CD1c-positive myeloid dendritic cell (primary cell): ENCODE data around the gene USP6.
A peak's percentile ranks its signal among the peaks of the same experiment; 100 is the strongest.
"Not testable (repeated sequence)": the region's sequence is repeated elsewhere in the genome, so short reads cannot be mapped to it uniquely, and the experiment has no call there.

Source experiments
- DNase-seq: peaks from one replicate; pipeline ENCODE4 v3.0.0-alpha.2; 2016; ENCODE audit errors: extremely low spot score

The USP6 gene

DNA sequence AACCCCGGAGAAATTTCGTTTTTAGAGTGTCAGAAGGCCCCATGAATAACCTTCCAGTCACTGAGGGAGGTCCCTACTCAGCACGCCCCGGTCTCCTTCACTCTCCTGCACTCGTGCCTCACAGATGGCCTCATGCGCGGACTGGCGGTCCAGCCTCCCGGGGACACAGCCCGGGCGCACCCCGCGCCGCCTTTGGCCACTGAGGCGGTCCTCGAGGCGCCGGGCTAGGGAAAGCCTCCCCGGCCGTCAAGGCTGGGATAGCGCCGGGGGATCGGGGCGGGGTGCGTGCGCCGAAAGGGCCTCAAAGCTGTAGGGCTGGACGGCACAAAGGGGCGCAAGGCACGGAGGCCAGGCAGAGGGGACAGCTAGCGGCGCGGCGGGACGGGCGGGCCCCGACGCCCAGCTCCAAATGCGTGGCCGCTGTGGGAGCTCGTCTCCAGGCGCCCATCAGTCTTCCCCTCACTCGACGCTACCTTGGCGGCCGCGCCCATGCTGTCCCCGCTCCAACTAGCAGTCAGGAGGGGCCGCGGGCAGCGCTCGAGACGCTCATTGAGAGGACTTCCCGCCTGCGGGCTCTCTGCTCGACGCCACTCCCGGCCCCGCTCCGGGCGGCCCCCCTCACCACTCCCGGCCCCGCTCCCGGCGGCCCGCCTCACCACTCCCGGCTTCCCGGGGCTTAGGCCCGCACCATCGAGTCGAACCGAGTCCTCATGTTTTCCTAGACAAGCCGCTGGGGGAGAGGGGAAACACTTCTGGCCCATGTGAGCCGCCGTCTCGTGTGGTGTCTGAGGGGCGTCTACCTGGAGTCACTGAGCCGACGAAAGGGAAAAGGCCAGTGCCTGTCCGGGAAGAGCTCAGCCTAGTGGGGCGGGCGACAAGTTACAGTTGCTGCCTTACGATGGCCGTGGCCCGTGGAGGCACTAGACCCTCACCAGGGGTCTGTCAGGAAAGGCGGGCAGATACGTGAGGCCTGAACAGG, at the start of gene USP6:
Gene USP6, plus strand, starts transcription at position 360 of the 979 bp plus-strand sequence. CDS start 14,336 bp downstream, outside the sequence.
- DNase-seq: no peak

DNA sequence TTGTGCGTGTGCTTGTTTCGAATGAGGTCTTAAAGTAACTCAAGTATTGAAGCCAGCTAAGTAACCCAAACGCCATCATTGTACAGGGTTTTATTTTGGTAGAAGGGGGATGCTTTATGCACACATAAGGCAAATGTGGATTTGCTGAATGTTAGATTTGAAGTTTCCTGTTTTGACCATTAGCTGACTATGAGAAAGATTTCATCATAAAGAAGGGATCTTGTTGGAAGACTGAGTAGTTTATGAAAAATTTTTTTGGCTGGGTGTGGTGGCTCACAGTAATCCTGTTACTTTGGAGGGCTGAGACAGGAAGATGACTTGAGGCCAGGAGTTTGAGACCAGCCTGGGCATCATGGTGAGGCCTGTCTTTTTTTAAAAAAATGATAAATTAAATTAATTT, 47.6 kb upstream of the USP6 start:
- no peak for DNase-seq

DNA sequence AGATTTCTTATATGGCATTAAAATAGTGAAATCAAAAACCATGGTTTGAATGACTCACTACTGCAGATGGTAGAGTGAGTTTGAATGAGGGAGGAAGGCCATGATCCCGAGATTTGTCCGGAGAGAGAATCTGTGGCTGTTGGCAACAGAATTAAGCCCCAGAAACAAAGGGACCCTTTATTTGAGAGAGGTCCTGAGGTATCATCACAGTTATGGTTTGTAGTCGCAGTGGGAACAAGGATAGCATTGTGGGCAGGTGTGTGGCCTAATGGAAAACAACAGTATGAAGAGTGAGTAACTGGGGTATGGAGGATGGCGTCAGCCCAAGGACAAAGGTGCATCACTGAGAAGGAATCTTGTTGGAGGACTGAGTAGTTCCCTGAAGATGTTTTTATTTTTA, 46.1 kb upstream of the USP6 start:
- no peak for DNase-seq

- not testable (repeated sequence) for DNase-seq
These were observed 40.4 kb upstream of the USP6 start for GRCh38 chr17:5075472-5075871.

GRCh38 chr17:5077275-5077674, 38.6 kb upstream of the USP6 start:
- DNase-seq: not testable (repeated sequence)

- no peak for DNase-seq
These were observed 38.1 kb upstream of the USP6 start for GRCh38 chr17:5077781-5078105.

DNA sequence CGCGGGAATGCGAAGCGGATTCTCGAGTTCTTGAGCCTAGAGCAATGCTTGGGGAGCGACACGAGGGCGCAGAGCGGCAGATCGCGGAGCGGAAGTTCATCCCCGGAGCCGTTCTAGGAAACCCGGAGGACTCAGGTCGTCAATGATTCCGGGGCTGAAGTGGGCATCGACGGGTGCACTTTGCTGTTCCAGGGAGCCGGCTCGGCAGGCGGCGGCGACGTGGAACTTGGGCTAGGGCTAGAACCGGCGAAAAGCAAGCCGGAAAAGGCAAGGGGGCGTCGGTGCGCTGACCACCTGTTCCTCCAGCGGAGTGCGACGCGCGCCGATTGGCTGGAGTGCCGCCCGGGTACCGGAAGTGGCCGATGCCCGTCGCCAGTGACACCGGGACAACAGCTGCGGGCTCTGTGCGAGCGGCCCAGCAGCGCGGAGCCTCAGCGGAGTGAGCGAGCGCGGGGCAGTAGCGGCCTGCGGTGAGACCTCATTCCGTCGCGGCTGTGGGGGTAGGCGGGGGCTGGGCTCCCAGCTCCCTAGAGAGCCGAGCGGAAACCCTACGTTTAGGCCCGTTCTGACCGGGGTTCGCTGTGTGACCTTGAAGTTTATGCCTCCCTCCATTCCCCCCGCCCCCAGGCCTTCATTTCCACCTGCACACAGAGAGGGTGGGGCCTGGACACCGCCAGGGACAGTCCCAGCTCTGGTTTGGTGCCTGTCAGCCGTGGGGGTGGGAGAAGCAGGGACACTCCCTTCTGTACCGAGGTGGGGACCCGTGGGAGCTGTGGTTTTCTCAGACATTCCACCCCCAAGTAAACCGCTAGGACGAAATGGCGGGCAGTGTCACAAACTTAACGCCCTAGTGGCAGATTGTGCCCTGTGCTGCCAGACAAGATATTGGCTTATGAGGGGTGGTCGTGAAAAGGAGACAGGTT, 37.5 kb upstream of the USP6 start, which contains the start of gene ZFP3:
Gene ZFP3, plus strand, starts transcription at position 362 of the 923 bp plus-strand sequence. CDS start 13,038 bp downstream, outside the sequence.
- DNase-seq: peak; percentile 87

- DNase-seq: no peak
These were observed 35.2 kb upstream of the USP6 start for GRCh38 chr17:5080591-5080990.

DNA sequence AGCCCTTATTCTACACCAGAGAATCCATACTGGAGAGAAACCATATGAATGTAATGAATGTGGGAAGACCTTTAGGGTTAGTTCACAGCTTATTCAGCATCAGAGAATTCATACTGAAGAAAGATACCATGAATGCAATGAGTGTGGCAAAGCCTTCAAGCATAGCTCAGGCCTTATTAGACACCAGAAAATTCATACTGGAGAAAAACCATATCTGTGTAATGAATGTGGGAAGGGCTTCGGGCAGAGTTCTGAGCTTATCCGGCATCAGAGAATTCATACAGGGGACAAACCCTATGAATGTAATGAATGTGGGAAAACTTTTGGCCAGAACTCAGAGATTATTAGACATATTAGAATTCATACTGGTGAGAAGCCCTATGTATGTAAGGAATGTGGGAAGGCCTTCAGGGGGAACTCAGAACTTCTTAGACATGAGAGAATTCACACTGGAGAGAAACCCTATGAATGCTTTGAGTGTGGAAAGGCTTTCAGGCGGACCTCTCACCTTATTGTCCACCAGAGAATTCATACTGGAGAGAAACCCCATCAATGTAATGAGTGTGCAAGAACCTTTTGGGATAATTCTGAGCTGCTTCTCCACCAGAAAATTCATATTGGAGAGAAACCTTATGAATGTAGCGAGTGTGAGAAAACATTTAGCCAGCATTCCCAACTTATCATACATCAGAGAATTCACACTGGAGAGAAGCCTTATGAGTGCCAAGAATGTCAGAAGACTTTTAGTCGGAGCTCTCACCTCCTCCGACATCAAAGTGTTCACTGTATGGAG, 23.4 kb upstream of the USP6 start:
- DNase-seq: no peak

DNA sequence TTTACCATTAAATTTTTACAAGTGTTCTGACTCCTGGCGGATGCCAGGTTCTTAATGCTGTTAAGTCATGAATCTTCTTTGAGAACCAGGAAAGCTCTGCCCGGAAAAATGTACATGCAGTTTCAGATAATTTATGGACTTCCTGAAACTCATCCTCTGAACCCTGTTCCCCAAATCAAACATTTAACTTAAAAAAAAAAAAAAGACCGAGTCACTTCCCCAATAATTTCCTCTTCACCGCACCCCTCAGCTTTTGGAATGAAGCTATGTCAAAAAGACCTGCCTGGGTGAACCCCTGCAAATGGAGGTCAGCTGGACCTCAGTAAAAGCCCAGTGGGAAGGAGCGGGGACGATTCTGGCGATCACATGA, 19.1 kb upstream of the USP6 start:
- DNase-seq: peak; percentile 41

DNA sequence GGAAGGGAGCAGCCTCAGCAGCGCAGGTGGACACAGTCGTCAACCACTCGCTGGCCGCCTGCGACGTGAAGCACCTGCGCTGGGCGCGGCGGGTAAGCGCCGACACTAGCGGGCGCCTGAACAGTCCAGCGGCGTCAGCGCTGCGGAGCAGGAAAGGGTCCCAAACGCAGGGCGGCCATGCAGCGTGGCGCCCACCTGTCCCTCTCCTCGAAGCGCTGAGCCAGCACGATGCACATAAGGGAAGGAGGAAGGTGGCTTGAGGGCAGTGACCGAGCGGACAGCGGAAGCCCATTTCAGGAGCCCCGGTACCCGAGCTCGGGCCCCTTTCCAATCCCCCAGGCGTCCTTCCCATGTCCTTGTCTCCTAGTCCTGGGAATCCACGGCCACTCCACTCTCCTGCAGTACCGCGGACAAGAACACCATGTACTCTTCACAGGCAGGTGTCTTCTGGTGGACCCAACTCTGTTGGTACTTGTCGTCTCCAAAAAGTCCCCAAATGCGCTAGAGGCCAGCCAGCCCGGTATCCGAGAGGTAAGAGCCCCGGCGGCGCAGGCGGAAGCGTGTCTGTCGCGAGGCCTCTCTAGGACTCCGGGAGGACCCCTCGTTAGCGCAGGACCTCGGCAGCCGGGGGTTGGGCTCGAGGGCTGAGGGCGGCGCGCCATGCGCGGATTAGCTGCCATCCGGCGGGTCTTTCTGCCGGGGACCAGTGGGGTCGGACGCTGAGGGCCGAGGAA, 18.6 kb upstream of the USP6 start:
- DNase-seq: peak; percentile 18

DNA sequence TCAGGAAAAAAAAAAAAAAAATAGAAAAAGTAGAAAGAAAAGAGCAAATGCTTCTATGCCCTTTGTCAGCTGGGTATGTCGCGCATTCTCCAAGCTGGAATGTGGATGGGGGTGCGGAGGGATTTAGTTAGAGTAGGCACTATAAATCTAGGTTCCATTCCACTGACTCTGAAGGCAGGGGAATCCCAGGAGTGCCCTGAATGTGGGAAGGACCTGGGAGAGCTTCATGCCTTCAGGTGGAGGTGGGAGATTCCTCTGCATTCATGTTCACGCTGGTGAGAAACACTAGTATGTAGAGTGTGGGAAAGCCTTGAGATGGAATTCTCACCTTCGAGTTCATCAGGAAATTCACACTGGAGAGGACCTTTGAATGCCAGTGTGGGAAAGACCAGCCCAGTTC, 16.6 kb upstream of the USP6 start:
- no peak for DNase-seq

DNA sequence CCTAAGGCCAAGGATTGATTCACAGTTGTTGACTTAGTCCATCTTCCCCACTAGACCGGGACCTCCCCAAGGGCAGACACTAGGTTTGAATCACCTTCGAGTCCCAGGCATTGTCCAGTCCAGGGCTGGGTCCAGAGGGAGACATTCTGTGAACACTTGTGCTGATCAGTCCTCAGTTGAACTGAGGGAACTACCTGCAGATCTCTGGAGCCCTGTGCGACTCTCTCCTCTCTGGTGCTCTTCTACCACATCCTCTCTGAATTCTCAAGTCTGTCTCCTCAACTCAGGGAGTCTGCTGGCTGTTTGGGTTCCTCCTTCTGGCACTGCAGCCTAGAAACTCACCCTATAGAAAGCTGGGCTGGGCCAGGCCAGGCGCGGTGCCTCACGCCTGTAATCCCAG, 15.0 kb upstream of the USP6 start:
- DNase-seq: no peak

GRCh38 chr17:5110816-5111215, 5.0 kb upstream of the USP6 start:
- peak; percentile 63 for DNase-seq

- peak; percentile 98 for DNase-seq
These were observed 4.2 kb upstream of the USP6 start, which contains the start of gene ZNF232 for GRCh38 chr17:5111402-5112204. TSS of gene ZNF232 (minus strand) at chr17:5111878. CDS start at chr17:5111822, 56 bp downstream.

DNA sequence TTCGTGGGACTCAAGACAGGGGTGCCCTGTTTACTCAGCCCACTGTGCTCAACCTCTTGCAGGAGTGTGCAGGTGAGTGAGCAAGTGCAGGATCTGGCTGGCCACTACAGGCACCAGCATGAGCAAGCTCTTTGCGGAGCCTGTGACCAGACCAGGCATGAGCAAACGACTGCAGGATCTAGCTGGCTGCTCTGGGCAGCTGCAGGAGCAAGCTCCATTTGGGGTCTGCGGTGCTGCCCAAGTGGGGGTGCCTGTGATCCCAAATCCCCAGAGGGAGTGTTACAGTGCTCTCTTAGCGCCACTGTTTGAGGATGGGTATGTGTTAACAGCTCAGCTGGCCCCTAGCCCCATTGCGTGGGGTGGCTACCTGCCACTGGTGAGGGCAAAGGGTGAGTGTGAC, 2.4 kb downstream of the USP6 start:
- no peak for DNase-seq

GRCh38 chr17:5120036-5120435, 4.2 kb downstream of the USP6 start:
- no peak for DNase-seq

- not testable (repeated sequence) for DNase-seq
These were observed 4.8 kb downstream of the USP6 start for GRCh38 chr17:5120436-5121185.

GRCh38 chr17:5121186-5121841, 5.5 kb downstream of the USP6 start:
- no peak for DNase-seq
